SK-N-SH (cell line): Measurements from ENCODE around the gene AHNAK.

ENCODE experiments used
- CHD2 ChIP-seq: fragments of 150-350 bp; IDR thresholded peaks from 2 replicates; pipeline ENCODE4 v1.6.1; 2018; ENCODE audit warnings: low read length; ENCODE audit not compliant: partially characterized antibody
- EP300 ChIP-seq, 2 experiments: IDR thresholded peaks; 2 replicates each; pipeline versions ENCODE4 v1.4.0 to v1.6.1; 2012; ENCODE audit warnings: borderline replicate concordance in 1 of 2, low read depth in 1 of 2, low read length in 1 of 2
- FOSL2 ChIP-seq: IDR thresholded peaks from 2 replicates; pipeline ENCODE4 v1.4.0; 2012; ENCODE audit warnings: low read depth, mild to moderate bottlenecking, moderate library complexity, borderline replicate concordance
- NFIC ChIP-seq: IDR thresholded peaks from 2 replicates; pipeline ENCODE4 v1.4.0; 2012; ENCODE audit warnings: borderline replicate concordance
- NRF1 ChIP-seq: IDR thresholded peaks from 2 replicates; pipeline ENCODE4 v1.6.1; 2012; ENCODE audit warnings: low read depth, mild to moderate bottlenecking, low read length
- POLR2AphosphoS5 ChIP-seq: IDR thresholded peaks from 2 replicates; pipeline ENCODE4 v1.6.1; 2012; ENCODE audit warnings: low read depth, low read length
- SMC3 ChIP-seq: IDR thresholded peaks from 2 replicates; pipeline ENCODE4 v1.6.1; 2012; ENCODE audit warnings: low read depth, low read length, improper control_type of control experiment
- TF ChIP-seq, protein P1 (sequence below): fragments of 200-600 bp; sonication (generic); IDR thresholded peaks from 2 replicates; pipeline ENCODE4 v1.6.1; 2017; ENCODE audit warnings: antibody characterized with exemption, mild to moderate bottlenecking, moderate library complexity

DNA sequence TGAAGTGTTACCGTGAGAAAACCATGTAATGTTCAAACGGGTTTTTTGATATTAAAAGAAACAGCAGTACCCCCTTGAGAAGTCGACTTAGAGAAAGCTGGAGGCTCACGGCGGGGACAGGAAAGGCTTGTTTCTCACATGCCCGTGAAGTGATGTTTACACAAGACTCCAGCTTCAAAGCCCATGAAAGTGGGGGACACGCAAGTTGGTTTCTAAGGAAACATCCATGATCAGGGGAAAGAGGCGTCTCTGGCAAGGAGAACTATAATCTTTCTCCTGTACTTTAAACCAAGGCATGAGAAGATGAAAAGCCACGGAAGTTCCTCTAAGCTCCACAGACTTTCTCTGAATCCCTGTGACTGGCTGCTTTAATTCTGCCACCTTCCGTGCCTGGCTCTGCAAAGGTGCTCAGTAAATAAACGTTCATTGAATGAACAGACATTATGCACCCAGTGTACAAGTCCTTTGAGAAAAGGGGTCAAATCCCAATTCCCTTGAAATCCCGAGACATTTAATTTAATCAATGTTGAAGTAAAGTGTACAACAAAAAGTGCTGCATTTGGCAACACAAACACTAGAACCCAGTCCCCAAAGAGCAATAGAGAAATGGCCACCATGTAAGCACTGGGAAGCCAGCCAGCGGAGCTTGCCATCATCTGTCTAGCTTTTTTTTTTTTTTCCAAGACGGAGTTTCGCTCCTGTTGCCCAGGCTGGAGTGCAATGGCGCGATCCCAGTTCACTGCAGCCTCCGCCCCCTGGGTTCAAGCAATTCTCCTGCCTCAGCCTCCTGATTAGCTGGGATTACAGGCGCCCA, 58.7 kb downstream of the AHNAK start:
- TF ChIP-seq POLR2AphosphoS5 (no peak), CHD2 (no peak), SMC3 (no peak), NFIC (no peak), NRF1 (no peak), EP300 (IDR thresholded peaks at IDR 0.05; ENCODE audit: borderline replicate concordance in 1 of 2, low read depth in 1 of 2, low read length in 1 of 2) (no peak), FOSL2 (no peak)
- TF ChIP-seq, protein P1, sequence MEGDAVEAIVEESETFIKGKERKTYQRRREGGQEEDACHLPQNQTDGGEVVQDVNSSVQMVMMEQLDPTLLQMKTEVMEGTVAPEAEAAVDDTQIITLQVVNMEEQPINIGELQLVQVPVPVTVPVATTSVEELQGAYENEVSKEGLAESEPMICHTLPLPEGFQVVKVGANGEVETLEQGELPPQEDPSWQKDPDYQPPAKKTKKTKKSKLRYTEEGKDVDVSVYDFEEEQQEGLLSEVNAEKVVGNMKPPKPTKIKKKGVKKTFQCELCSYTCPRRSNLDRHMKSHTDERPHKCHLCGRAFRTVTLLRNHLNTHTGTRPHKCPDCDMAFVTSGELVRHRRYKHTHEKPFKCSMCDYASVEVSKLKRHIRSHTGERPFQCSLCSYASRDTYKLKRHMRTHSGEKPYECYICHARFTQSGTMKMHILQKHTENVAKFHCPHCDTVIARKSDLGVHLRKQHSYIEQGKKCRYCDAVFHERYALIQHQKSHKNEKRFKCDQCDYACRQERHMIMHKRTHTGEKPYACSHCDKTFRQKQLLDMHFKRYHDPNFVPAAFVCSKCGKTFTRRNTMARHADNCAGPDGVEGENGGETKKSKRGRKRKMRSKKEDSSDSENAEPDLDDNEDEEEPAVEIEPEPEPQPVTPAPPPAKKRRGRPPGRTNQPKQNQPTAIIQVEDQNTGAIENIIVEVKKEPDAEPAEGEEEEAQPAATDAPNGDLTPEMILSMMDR, result no peak
